H1 (cell line): Measurements from ENCODE around the gene SERPINB12. TPM values are rescaled to one million over a fixed set of nuclear protein-coding genes. Genes with fewer than 3 reads are reported as not detected.

Experiments used
- CTCF ChIA-PET: fragments of 300-600 bp; sonication (Branson Sonifier 250); formaldehyde crosslinking; loops from one replicate; lab custom pipeline; 2021; ENCODE audit not compliant: partially characterized antibody; lab: Charles Lee
- POLR2A ChIA-PET: fragments of 300-600 bp; sonication (Branson Sonifier 250); formaldehyde crosslinking; loops from one replicate; lab custom pipeline; 2021; ENCODE audit warnings: inconsistent platforms; ENCODE audit not compliant: partially characterized antibody; lab: Charles Lee
- DNase-seq, 2 experiments: peaks; one replicate each; pipeline versions ENCODE4 v3.0.0 to v3.0.0-alpha.2; 2010 to 2022; ENCODE audit warnings: low spot score in 2 of 2, low read depth in 1 of 2, mixed read lengths in 1 of 2
- FAIRE-seq: peaks from 2 replicates; lab custom pipeline; 2011; peaks lifted over from hg19 to GRCh38; lab: Jason Lieb, UNC
- H2AFZ ChIP-seq: 2 replicates; pipeline ENCODE4 v1.8.1; 2012; ENCODE audit warnings: low read length, inconsistent platforms
- H2AK5ac ChIP-seq: 2 replicates; pipeline ENCODE4 v1.6.1; 2013; ENCODE audit warnings: low read depth, low read length
- H2BK120ac ChIP-seq: replicated peaks from 2 replicates; pipeline ENCODE3; 2013; ENCODE audit warnings: low read depth, low read length, inconsistent platforms
- H2BK12ac ChIP-seq: 2 replicates; pipeline ENCODE4 v1.6.1; 2013; ENCODE audit warnings: low read depth, low read length
- H2BK15ac ChIP-seq: 2 replicates; pipeline ENCODE4 v1.6.1; 2013; ENCODE audit warnings: low read length
- H2BK20ac ChIP-seq: 2 replicates; pipeline ENCODE4 v1.6.1; 2013; ENCODE audit warnings: low read length
- H2BK5ac ChIP-seq: 2 replicates; pipeline ENCODE4 v1.6.1; 2013; ENCODE audit warnings: low read depth, low read length
- H3K14ac ChIP-seq: 2 replicates; pipeline ENCODE4 v1.6.1; 2013; ENCODE audit warnings: inconsistent platforms; ENCODE audit not compliant: insufficient read length
- H3K18ac ChIP-seq: 2 replicates; pipeline ENCODE4 v1.6.1; 2013; ENCODE audit warnings: low read length; ENCODE audit errors: extremely low read depth
- H3K23ac ChIP-seq: 2 replicates; pipeline ENCODE4 v1.6.1; 2013; ENCODE audit warnings: inconsistent platforms; ENCODE audit not compliant: insufficient read length
- H3K23me2 ChIP-seq: 2 replicates; pipeline ENCODE4 v1.6.1; 2013; ENCODE audit warnings: low read depth, low read length
- H3K27ac ChIP-seq: 2 replicates; pipeline ENCODE4 v1.6.1; 2011; ENCODE audit warnings: low read depth, low read length, inconsistent platforms
- H3K27me3 ChIP-seq, 4 experiments: replicated peaks in 1 of 4; 1 replicate in 1 of 4; 2 replicates in 3 of 4; pipeline versions ENCODE4 v1.6.1 to v1.8.1; 2011 to 2013; ENCODE audit warnings: low read length in 3 of 4, mild to moderate bottlenecking in 3 of 4, inconsistent platforms in 2 of 4, mixed read lengths in 2 of 4, moderate library complexity in 1 of 4; ENCODE audit not compliant: control insufficient read depth in 3 of 4, insufficient read depth in 3 of 4; ENCODE audit errors: extremely low read depth in 1 of 4
- H3K36me3 ChIP-seq, 4 experiments: 2 replicates each; pipeline versions ENCODE4 v1.6.1 to v1.8.1; 2011 to 2013; ENCODE audit warnings: mild to moderate bottlenecking in 4 of 4, low read length in 3 of 4, moderate library complexity in 2 of 4, control low read depth in 1 of 4, inconsistent platforms in 1 of 4; ENCODE audit not compliant: insufficient read depth in 4 of 4, control insufficient read depth in 2 of 4
- H3K4ac ChIP-seq: replicated peaks from 2 replicates; pipeline ENCODE3; 2013; ENCODE audit warnings: low read length, low read depth, mixed read lengths, inconsistent platforms; ENCODE audit not compliant: insufficient read length
- H3K4me1 ChIP-seq, 4 experiments: replicated peaks in 1 of 4; 1 replicate in 1 of 4; 2 replicates in 3 of 4; pipeline versions ENCODE4 v1.6.1 to v1.8.1; 2011 to 2013; ENCODE audit warnings: low read length in 3 of 4, inconsistent platforms in 2 of 4, mixed read lengths in 1 of 4; ENCODE audit not compliant: insufficient read depth in 4 of 4, control insufficient read depth in 3 of 4
- H3K4me2 ChIP-seq, 2 experiments: 2 replicates each; pipeline versions ENCODE4 v1.6.1 to v1.8.1; 2011 to 2013; ENCODE audit warnings: low read depth in 2 of 2, low read length in 2 of 2, control low read depth in 1 of 2, inconsistent platforms in 1 of 2, mild to moderate bottlenecking in 1 of 2; ENCODE audit not compliant: insufficient read depth in 1 of 2
- H3K4me3 ChIP-seq, 4 experiments: fragments of 200-600, 300-600 bp in 1 of 4; sonication (generic), shearing (Covaris generic), sonication (Bioruptor Twin) in 1 of 4; 2 replicates each; pipeline versions ENCODE4 v1.5.1 to v1.8.1; 2011 to 2016; ENCODE audit warnings: low read length in 4 of 4, low read depth in 3 of 4, control low read depth in 2 of 4, inconsistent platforms in 2 of 4, mild to moderate bottlenecking in 2 of 4, mixed read lengths in 1 of 4, moderate library complexity in 1 of 4; ENCODE audit not compliant: insufficient read depth in 2 of 4; ENCODE audit errors: extremely low read depth in 1 of 4
- H3K56ac ChIP-seq: replicated peaks from 2 replicates; pipeline ENCODE3; 2013; ENCODE audit warnings: low read depth, mild to moderate bottlenecking, mixed read lengths, low read length, inconsistent platforms; ENCODE audit not compliant: insufficient read length
- H3K79me1 ChIP-seq: 2 replicates; pipeline ENCODE4 v1.6.1; 2013; ENCODE audit warnings: low read depth, low read length, control low read depth
- H3K79me2 ChIP-seq, 2 experiments: 2 replicates each; pipeline versions ENCODE4 v1.6.1 to v1.8.1; 2012 to 2013; ENCODE audit warnings: low read length in 2 of 2, mild to moderate bottlenecking in 2 of 2, inconsistent platforms in 1 of 2; ENCODE audit not compliant: insufficient read depth in 2 of 2, control insufficient read depth in 1 of 2
- H3K9ac ChIP-seq, 4 experiments: replicated peaks in 1 of 4; 1 replicate in 1 of 4; 2 replicates in 3 of 4; pipeline versions ENCODE4 v1.6.1 to v1.8.1; 2011 to 2013; ENCODE audit warnings: low read depth in 3 of 4, low read length in 3 of 4, control low read depth in 2 of 4, mild to moderate bottlenecking in 2 of 4, moderate library complexity in 2 of 4, inconsistent platforms in 1 of 4; ENCODE audit errors: extremely low read depth in 1 of 4
- H3K9me3 ChIP-seq, 2 experiments: 2 replicates each; pipeline versions ENCODE4 v1.6.1 to v1.8.1; 2012 to 2013; ENCODE audit warnings: mild to moderate bottlenecking in 2 of 2, moderate library complexity in 2 of 2, control low read depth in 1 of 2, inconsistent platforms in 1 of 2, low read depth in 1 of 2, low read length in 1 of 2, mixed read lengths in 1 of 2; ENCODE audit not compliant: insufficient read depth in 2 of 2
- H4K20me1 ChIP-seq, 2 experiments: replicated peaks in 1 of 2; 2 replicates each; pipeline versions ENCODE3 to v1.8.1; 2011 to 2013; ENCODE audit warnings: inconsistent platforms in 2 of 2, low read length in 2 of 2, mild to moderate bottlenecking in 1 of 2; ENCODE audit not compliant: insufficient read depth in 2 of 2, control insufficient read depth in 1 of 2
- H4K5ac ChIP-seq: 2 replicates; pipeline ENCODE4 v1.6.1; 2013; ENCODE audit warnings: low read length, low read depth, mixed read lengths, inconsistent platforms; ENCODE audit not compliant: insufficient read length
- H4K8ac ChIP-seq: 2 replicates; pipeline ENCODE4 v1.8.0; 2013; ENCODE audit warnings: mild to moderate bottlenecking, moderate library complexity, low read length, inconsistent platforms; ENCODE audit not compliant: insufficient read depth; ENCODE audit errors: extremely low read depth
- H4K91ac ChIP-seq: replicated peaks from 2 replicates; pipeline ENCODE3; 2013; ENCODE audit warnings: low read length, mixed read lengths, inconsistent platforms; ENCODE audit not compliant: insufficient read length
- ASH2L ChIP-seq: fragments of 200-600, 300-600 bp; sonication (generic); IDR thresholded peaks from one replicate; pipeline ENCODE4 v1.7.1; 2017; ENCODE audit warnings: low read length
- CHD1 ChIP-seq: IDR thresholded peaks from 2 replicates; pipeline ENCODE4 v1.6.1; 2012; ENCODE audit warnings: low read depth, low read length, improper control_type of control experiment
- CTBP2 ChIP-seq: IDR thresholded peaks from 2 replicates; pipeline ENCODE4 v1.7.0; 2011; ENCODE audit warnings: borderline replicate concordance, mild to moderate bottlenecking, moderate library complexity, mixed read lengths, low read length; ENCODE audit not compliant: insufficient read depth, insufficient read length
- JUN ChIP-seq: IDR thresholded peaks from 2 replicates; pipeline ENCODE4 v1.6.1; 2011; ENCODE audit warnings: low read depth, mild to moderate bottlenecking, improper control_type of control experiment, low read length
- KDM4A ChIP-seq: IDR thresholded peaks from one replicate; pipeline ENCODE4 v1.7.1; 2012; ENCODE audit warnings: low read depth, mild to moderate bottlenecking, moderate library complexity, low read length, inconsistent platforms; ENCODE audit not compliant: severe bottlenecking
- KDM5A ChIP-seq: fragments of 200-600 bp; IDR thresholded peaks from 2 replicates; pipeline ENCODE4 v1.7.1; 2012; ENCODE audit warnings: mild to moderate bottlenecking, low read length, inconsistent platforms, mixed read lengths
- RFX5 ChIP-seq: IDR thresholded peaks from 2 replicates; pipeline ENCODE4 v1.6.1; 2011; ENCODE audit warnings: low read depth, low read length, improper control_type of control experiment, borderline replicate concordance
- RNF2 ChIP-seq: fragments of 200-900, 300-1000 bp; sonication (generic); IDR thresholded peaks from 2 replicates; pipeline ENCODE4 v1.7.1; 2016; ENCODE audit warnings: borderline replicate concordance, low read depth, mild to moderate bottlenecking, antibody characterized with exemption, low read length; ENCODE audit not compliant: poor library complexity, severe bottlenecking; ENCODE audit errors: missing control alignments
- SIX5 ChIP-seq: IDR thresholded peaks from 2 replicates; pipeline ENCODE4 v1.6.1; 2011; ENCODE audit warnings: mild to moderate bottlenecking, low read depth, low read length
- SRF ChIP-seq: IDR thresholded peaks from 2 replicates; pipeline ENCODE4 v1.6.1; 2011; ENCODE audit warnings: mild to moderate bottlenecking, low read depth, low read length, moderate library complexity
- TAF1 ChIP-seq: IDR thresholded peaks from 2 replicates; pipeline ENCODE4 v1.6.1; 2011; ENCODE audit warnings: mild to moderate bottlenecking, low read depth, low read length
- WGBS, 2 experiments: shearing (Covaris generic) in 1 of 2; methylation state at CpG; one replicate each; pipeline versions ENCODE4 v1.1.6 to v1.1.7; 2013 to 2015; ENCODE audit warnings: low lambda C conversion rate in 2 of 2, mixed read lengths in 2 of 2, inconsistent platforms in 1 of 2, low coverage in 1 of 2, missing lambda C conversion rate in 1 of 2; ENCODE audit not compliant: insufficient replicate concordance in 2 of 2, insufficient coverage in 1 of 2, insufficient read length in 1 of 2; ENCODE audit errors: extremely low coverage in 1 of 2, missing lambda C conversion rate in 1 of 2; 5-methylcytosine and 5-hydroxymethylcytosine counted together
- polyA plus RNA-seq, 7 experiments: library from polyadenylated mRNA; depleted of rRNA in 3 of 7; stranded (reverse) in 5 of 7; unstranded in 2 of 7; fragments of >200 nt in 5 of 7; fragments of 200-250 nt in 2 of 7; gene quantifications; 1 replicate in 5 of 7; 2 replicates in 1 of 7; 4 replicates in 1 of 7; pipeline versions ENCODE4 v1.2.1 to v1.2.3, GENCODE V29; 2011 to 2013; ENCODE audit warnings: missing spikeins in 2 of 7, mixed read lengths in 2 of 7
- total RNA-seq: library from RNA; stranded (reverse); fragmentation: NEBNext Ultra II Directional; extraction: Animal tissue kit (Norgen Biotek cat#: 25700); gene quantifications from 2 replicates; pipeline ENCODE4 v1.2.1, GENCODE V29; 2021
- TF ChIP-seq, protein P1 (sequence below): IDR thresholded peaks from 2 replicates; pipeline ENCODE4 v1.6.1; 2011; ENCODE audit warnings: low read depth, mild to moderate bottlenecking, low read length; ENCODE audit not compliant: insufficient read depth

The SERPINB12 gene
- total and polyA plus RNA-seq, 2 of the 8 experiments (the other 6 are each of a cell fraction or from before 2014, with no cell fraction given) = not detected

DNA sequence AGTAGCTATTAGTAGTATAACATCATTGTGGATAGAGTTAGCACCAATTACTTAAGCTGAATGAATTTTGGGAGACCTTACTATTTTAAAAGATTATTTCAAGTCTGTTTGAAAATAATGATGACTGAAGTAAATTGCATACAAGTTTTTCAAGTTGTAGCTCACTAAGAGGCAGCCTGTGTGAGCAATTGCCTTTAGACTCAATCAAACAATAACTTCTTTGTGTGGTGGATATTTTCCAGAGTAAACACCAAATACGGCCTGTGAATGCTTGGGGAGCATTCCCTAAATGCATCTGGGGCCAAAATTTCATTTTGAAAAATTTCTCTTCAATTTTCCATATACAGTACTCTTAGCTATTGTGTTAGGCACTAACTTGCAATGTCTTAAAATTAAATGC lies 7.9 kb downstream of the SERPINB12 start:
- 89% methylated on average over 1 of the region's 1 CpG; no CpG with 5 or more reads in 1 of the 2 experiments for WGBS, 2 experiments
- TF ChIP-seq RNF2 = no peak
- no peak for TF ChIP-seq RFX5
- TF ChIP-seq JUN = no peak
- TF ChIP-seq, protein P1, sequence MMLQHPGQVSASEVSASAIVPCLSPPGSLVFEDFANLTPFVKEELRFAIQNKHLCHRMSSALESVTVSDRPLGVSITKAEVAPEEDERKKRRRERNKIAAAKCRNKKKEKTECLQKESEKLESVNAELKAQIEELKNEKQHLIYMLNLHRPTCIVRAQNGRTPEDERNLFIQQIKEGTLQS = no peak
- no peak for TF ChIP-seq TAF1
- no peak for TF ChIP-seq SIX5
- no peak for TF ChIP-seq CHD1
- no peak for TF ChIP-seq ASH2L
- TF ChIP-seq KDM5A = no peak
- no peak for TF ChIP-seq CTBP2
- no peak for TF ChIP-seq SRF
- TF ChIP-seq KDM4A = no peak

More for the DNA sequence above, 7.9 kb downstream of the SERPINB12 start:
- Histone ChIP-seq H3K36me3 (no peaks in the 10 kb centered on the region), H3K23ac (no peak overlapping the region), H3K4me3 (no peak overlapping the region), H3K56ac (no peak overlapping the region), H4K91ac (no peak overlapping the region), H2BK120ac (no peak overlapping the region), H2BK12ac (no peak overlapping the region), H3K18ac (no peak overlapping the region), H4K20me1 (no peaks in the 10 kb centered on the region), H3K4me2 (no peak overlapping the region), H3K9ac (no peak overlapping the region), H3K79me2 (no peaks in the 10 kb centered on the region), H2BK15ac (no peak overlapping the region), H2AK5ac (no peak overlapping the region), H2BK20ac (no peak overlapping the region), H2BK5ac (no peak overlapping the region), H3K79me1 (no peaks in the 10 kb centered on the region), H2AFZ (no peak overlapping the region), H3K27ac (no peak overlapping the region), H4K5ac (no peak overlapping the region), H3K4ac (no peak overlapping the region), H3K14ac (no peak overlapping the region), H3K23me2 (no peaks in the 10 kb centered on the region), H4K8ac (no peak overlapping the region), H3K27me3 (no peaks in the 10 kb centered on the region), H3K9me3 (no peaks in the 10 kb centered on the region), H3K4me1 (no peaks in the 10 kb centered on the region)
- DNase-seq (no peak), FAIRE-seq (no peak)
- ChIA-PET CTCF (interaction anchor here (0.9 to 2.7 kb wide), 8 partner anchors 13 to 293 kb away, joined by 3 to 16 read pairs (median 6); no protein-coding TSS in a partner anchor), POLR2A (no interaction called here)
